Measurements from ENCODE around the gene TRIM3.

Gene TRIM3

GRCh38 chr11:6488342-6488741, 14.6 kb upstream of the TRIM3 start:
- no peak for TF ChIP-seq CTCF (IDR thresholded peaks at IDR 0.05; ENCODE audit: low read depth, low read length, missing control alignments)
- DNase-seq (ENCODE audit: low read depth): no peak
- in situ Hi-C loops (cut with HindIII; ENCODE audit: low sequenced_read_pairs): no loop called here
- H3K4me3 ChIP-seq (ENCODE audit: low read depth, low read length): no peak overlapping the region

- no peak for DNase-seq (ENCODE audit: low read depth)
- in situ Hi-C loops (cut with HindIII; ENCODE audit: low sequenced_read_pairs): no loop called here
- no peak overlapping the region for H3K4me3 ChIP-seq (ENCODE audit: low read depth, low read length)
- TF ChIP-seq CTCF (IDR thresholded peaks at IDR 0.05; ENCODE audit: low read depth, low read length, missing control alignments): no peak
Measured at GRCh38 chr11:6486938-6487337, 13.2 kb upstream of the TRIM3 start.

GRCh38 chr11:6486256-6486655, 12.5 kb upstream of the TRIM3 start:
- TF ChIP-seq CTCF (IDR thresholded peaks at IDR 0.05; ENCODE audit: low read depth, low read length, missing control alignments): no peak
- DNase-seq (ENCODE audit: low read depth): no peak
- in situ Hi-C loops (cut with HindIII; ENCODE audit: low sequenced_read_pairs): no loop called here
- H3K4me3 ChIP-seq (ENCODE audit: low read depth, low read length): no peak overlapping the region

- no peak overlapping the region for H3K4me3 ChIP-seq (ENCODE audit: low read depth, low read length)
- in situ Hi-C loops (cut with HindIII; ENCODE audit: low sequenced_read_pairs): no loop called here
Measured at GRCh38 chr11:6485661-6486060, 11.9 kb upstream of the TRIM3 start.

GRCh38 chr11:6483015-6483414, 9.3 kb upstream of the TRIM3 start:
- in situ Hi-C loops (cut with HindIII; ENCODE audit: low sequenced_read_pairs): no loop called here
- TF ChIP-seq CTCF (IDR thresholded peaks at IDR 0.05; ENCODE audit: low read depth, low read length, missing control alignments): no peak
- no peak overlapping the region for H3K4me3 ChIP-seq (ENCODE audit: low read depth, low read length)
- no peak for DNase-seq (ENCODE audit: low read depth)

More at GRCh38 chr11:6485661-6486060, 11.9 kb upstream of the TRIM3 start:
- no peak for TF ChIP-seq CTCF (IDR thresholded peaks at IDR 0.05; ENCODE audit: low read depth, low read length, missing control alignments)
- no peak for DNase-seq (ENCODE audit: low read depth)

GRCh38 chr11:6482441-6482840, 8.7 kb upstream of the TRIM3 start:
- peak overlapping the region; percentile 86 for H3K4me3 ChIP-seq (ENCODE audit: low read depth, low read length)
- no peak for TF ChIP-seq CTCF (IDR thresholded peaks at IDR 0.05; ENCODE audit: low read depth, low read length, missing control alignments)
- no peak for DNase-seq (ENCODE audit: low read depth)
- in situ Hi-C loops (cut with HindIII; ENCODE audit: low sequenced_read_pairs): no loop called here

GRCh38 chr11:6481924-6482275, 8.2 kb upstream of the TRIM3 start:
- peak overlapping the region; percentile 86 for H3K4me3 ChIP-seq (ENCODE audit: low read depth, low read length)
- in situ Hi-C loops (cut with HindIII; ENCODE audit: low sequenced_read_pairs): no loop called here
- DNase-seq (ENCODE audit: low read depth): no peak
- TF ChIP-seq CTCF (IDR thresholded peaks at IDR 0.05; ENCODE audit: low read depth, low read length, missing control alignments): no peak

Data from astrocyte of the cerebellum (primary cell).